Progenitor cell of endocrine pancreas (in vitro differentiated cells): ENCODE measurements around the gene RSPH9. TPM values are rescaled to one million over a fixed set of nuclear protein-coding genes. Genes with fewer than 3 reads are reported as not detected.

Source experiments
- DNase-seq: peaks from one replicate; pipeline ENCODE4 v3.0.0; 2021; ENCODE audit warnings: low spot score; ENCODE audit not compliant: unreplicated experiment
- H3K27ac Mint-ChIP-seq: 2 replicates; pipeline ENCODE4 v1.8.0; 2021; ENCODE audit warnings: mild to moderate bottlenecking, moderate library complexity, mixed read lengths
- H3K27me3 Mint-ChIP-seq: 2 replicates; pipeline ENCODE4 v1.8.0; 2021; ENCODE audit warnings: mixed read lengths
- H3K36me3 Mint-ChIP-seq: 2 replicates; pipeline ENCODE4 v1.8.0; 2022; ENCODE audit warnings: mixed read lengths; ENCODE audit not compliant: insufficient read depth
- H3K4me1 Mint-ChIP-seq: 2 replicates; pipeline ENCODE4 v1.8.0; 2021; ENCODE audit warnings: low read depth, mixed read lengths
- H3K4me3 Mint-ChIP-seq: 2 replicates; pipeline ENCODE4 v1.8.0; 2021; ENCODE audit warnings: low read depth, mild to moderate bottlenecking, moderate library complexity, mixed read lengths
- H3K9me3 Mint-ChIP-seq: 2 replicates; pipeline ENCODE4 v1.8.0; 2021; ENCODE audit warnings: low read depth, mixed read lengths
- total RNA-seq: library from RNA; stranded (reverse); gene quantifications from 2 replicates; pipeline ENCODE4 v1.2.1, GENCODE V29; 2021
- TF ChIP-seq, protein P1 (sequence below): fragments of 200-600 bp; sonication (generic); IDR thresholded peaks from one replicate; pipeline ENCODE4 v1.5.0; 2021; ENCODE audit warnings: antibody characterized with exemption, mild to moderate bottlenecking; ENCODE audit not compliant: unreplicated experiment

RSPH9 gene
- total RNA-seq, 1 donor from 2014 or later: 0.29 TPM

DNA sequence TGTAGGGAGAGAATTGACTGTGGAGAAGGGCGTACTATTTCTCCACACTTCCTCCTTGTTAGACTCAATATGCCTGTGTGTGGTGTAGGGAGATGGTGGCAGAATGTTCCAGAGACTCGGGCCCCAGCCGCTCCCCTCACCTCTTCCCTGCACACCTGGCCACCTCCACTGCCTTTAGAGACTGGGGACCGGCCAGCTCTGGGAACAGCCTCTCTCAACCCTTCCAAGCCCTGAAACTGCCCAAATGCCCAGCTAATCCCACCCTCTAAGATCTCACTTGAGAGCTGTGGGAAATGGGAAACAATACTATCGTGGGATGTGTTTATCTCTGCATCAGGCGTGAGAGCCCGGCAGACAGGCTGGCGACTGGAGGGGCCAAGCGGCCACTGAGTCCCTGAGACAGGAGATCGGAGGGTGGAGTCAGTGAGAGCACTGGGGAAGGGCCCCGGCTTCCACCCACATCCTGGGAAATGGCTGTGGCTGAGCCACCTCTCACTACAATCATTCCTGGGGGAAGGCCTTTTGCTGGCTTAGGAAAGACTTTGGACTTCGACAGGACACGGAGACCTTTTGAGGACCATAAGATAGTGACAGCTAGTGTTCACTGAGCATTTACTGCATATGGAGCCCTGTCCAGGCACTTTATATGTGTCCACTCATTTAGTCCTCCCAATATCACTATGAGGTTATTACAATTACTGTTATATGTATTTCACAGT is 73.7 kb downstream of the RSPH9 start:
- no peak for DNase-seq
- no peaks in the 10 kb centered on the region for H3K9me3 Mint-ChIP-seq
- no peak overlapping the region for H3K4me3 Mint-ChIP-seq
- TF ChIP-seq, protein P1, sequence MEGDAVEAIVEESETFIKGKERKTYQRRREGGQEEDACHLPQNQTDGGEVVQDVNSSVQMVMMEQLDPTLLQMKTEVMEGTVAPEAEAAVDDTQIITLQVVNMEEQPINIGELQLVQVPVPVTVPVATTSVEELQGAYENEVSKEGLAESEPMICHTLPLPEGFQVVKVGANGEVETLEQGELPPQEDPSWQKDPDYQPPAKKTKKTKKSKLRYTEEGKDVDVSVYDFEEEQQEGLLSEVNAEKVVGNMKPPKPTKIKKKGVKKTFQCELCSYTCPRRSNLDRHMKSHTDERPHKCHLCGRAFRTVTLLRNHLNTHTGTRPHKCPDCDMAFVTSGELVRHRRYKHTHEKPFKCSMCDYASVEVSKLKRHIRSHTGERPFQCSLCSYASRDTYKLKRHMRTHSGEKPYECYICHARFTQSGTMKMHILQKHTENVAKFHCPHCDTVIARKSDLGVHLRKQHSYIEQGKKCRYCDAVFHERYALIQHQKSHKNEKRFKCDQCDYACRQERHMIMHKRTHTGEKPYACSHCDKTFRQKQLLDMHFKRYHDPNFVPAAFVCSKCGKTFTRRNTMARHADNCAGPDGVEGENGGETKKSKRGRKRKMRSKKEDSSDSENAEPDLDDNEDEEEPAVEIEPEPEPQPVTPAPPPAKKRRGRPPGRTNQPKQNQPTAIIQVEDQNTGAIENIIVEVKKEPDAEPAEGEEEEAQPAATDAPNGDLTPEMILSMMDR: no peak
- H3K27me3 Mint-ChIP-seq: peaks cover 23% of the 10 kb centered on the region
- H3K27ac Mint-ChIP-seq: no peak overlapping the region
- H3K36me3 Mint-ChIP-seq: no peaks in the 10 kb centered on the region
- peaks cover 9% of the 10 kb centered on the region for H3K4me1 Mint-ChIP-seq

DNA sequence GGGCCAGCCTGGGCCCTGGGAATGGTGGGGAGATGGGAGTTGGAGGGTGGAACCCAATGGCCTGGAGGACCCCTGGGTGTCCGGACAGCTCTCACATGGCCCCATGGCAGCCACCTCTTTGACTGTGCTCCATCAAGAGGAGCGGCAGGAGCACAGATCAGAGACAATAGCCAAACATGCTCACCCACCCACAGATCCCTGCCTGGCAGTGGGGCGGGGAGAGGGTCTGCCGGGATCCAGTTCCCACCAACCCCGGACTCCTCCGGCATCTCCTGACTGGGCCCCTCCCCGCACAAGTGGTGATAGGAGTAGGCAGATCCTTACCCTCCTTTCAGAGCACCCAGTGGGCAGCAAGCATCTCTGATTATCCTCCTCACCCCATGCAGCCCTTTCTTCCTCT is 74.7 kb downstream of the RSPH9 start:
- Mint-ChIP-seq H3K9me3 (no peaks in the 10 kb centered on the region), H3K4me3 (no peak overlapping the region), H3K27ac (no peak overlapping the region), H3K4me1 (peaks cover 6% of the 10 kb centered on the region), H3K36me3 (no peaks in the 10 kb centered on the region), H3K27me3 (peaks cover 23% of the 10 kb centered on the region)
- DNase-seq: no peak
- TF ChIP-seq, protein P1: no peak

DNA sequence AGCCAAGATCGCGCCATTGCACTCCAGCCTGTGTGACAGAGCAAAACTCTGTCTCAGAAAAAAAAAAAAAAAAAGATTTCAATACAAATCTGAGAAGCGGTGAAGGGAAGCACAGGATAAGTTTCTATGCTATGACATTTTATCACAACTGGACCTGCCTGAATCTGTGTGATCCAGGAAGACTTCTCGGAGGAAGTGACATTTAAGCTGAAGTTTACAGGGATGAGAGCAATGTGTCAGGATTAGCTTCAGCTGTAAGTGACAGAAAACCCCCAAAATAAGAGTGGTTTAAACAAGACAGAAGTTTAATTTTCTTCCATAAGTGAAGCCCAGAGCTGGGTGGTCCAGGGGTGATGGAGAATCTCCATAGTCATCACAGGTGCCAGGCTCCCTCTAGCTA is 76.2 kb downstream of the RSPH9 start:
- Mint-ChIP-seq H3K4me3 (no peak overlapping the region), H3K27ac (no peak overlapping the region), H3K4me1 (peaks cover 5% of the 10 kb centered on the region), H3K9me3 (no peaks in the 10 kb centered on the region), H3K36me3 (no peaks in the 10 kb centered on the region), H3K27me3 (peaks cover 23% of the 10 kb centered on the region)
- no peak for DNase-seq
- TF ChIP-seq, protein P1: no peak

Other genes starting within 250 kb of the RSPH9 start
- gene ABCC10, start 217.5 kb upstream of the RSPH9 start, total RNA-seq: 68.5 and 68.8 TPM in 2 replicates
- gene DLK2, start 189.5 kb upstream of the RSPH9 start, total RNA-seq: 0.60 and 0.73 TPM in 2 replicates
- gene TJAP1, start 167.5 kb upstream of the RSPH9 start, total RNA-seq: 64.5 and 65.8 TPM in 2 replicates
- 1.5 and 1.6 TPM in 2 replicates for gene LRRC73, start 134.7 kb upstream of the RSPH9 start, total RNA-seq
- 121 and 136 TPM in 2 replicates for gene YIPF3, start 128.1 kb upstream of the RSPH9 start, total RNA-seq
- 45.4 and 47.4 TPM in 2 replicates for gene POLR1C, start 127.9 kb upstream of the RSPH9 start, total RNA-seq
- gene XPO5, start 69.0 kb upstream of the RSPH9 start, total RNA-seq: 64.0 and 70.7 TPM in 2 replicates
- gene POLH, start 68.9 kb upstream of the RSPH9 start, total RNA-seq: 14.5 and 19.6 TPM in 2 replicates
- gene GTPBP2, start 15.8 kb upstream of the RSPH9 start, total RNA-seq: 83.8 and 84.1 TPM in 2 replicates
- 31.4 and 31.8 TPM in 2 replicates for gene MAD2L1BP, start 9.2 kb upstream of the RSPH9 start, total RNA-seq
- 39.8 and 41.9 TPM in 2 replicates for gene MRPS18A, start 42.8 kb downstream of the RSPH9 start, total RNA-seq
- 243 and 267 TPM in 2 replicates for gene VEGFA, start 125.2 kb downstream of the RSPH9 start, total RNA-seq